ENCODE data around the gene JAKMIP3.

- no peak for TF ChIP-seq CTCF (IDR thresholded peaks at IDR 0.05; ENCODE audit: low read depth, low read length)
- no peak for TF ChIP-seq EZH2phosphoT487 (IDR thresholded peaks at IDR 0.05; ENCODE audit: low read depth)
Observed at GRCh38 chr10:132105302-132105995, 39.7 kb downstream of the JAKMIP3 start.
